Liver (tissue), 3 donors: Measurements from ENCODE around the gene DNAJC12.

Experiments used
- EGR1 ChIP-seq, 2 donors: IDR thresholded peaks; 2 replicates each; pipeline ENCODE4 v1.6.1; 2016 to 2018; ENCODE audit warnings: antibody characterized with exemption in 2 of 2, low read depth in 2 of 2
- GABPA ChIP-seq, 2 donors: IDR thresholded peaks in 1 of 2; conservative IDR thresholded peaks in 1 of 2; 2 replicates each; pipeline ENCODE4 v1.6.1; 2016; ENCODE audit warnings: antibody characterized with exemption in 2 of 2, mild to moderate bottlenecking in 1 of 2, moderate library complexity in 1 of 2
- HNF4A ChIP-seq, 2 donors: conservative IDR thresholded peaks; 2 replicates each; pipeline ENCODE4 v1.6.1; 2016; ENCODE audit warnings: antibody characterized with exemption in 2 of 2, mild to moderate bottlenecking in 2 of 2
- JUND ChIP-seq, 2 donors: IDR thresholded peaks; 2 replicates each; pipeline ENCODE4 v1.6.1; 2016; ENCODE audit warnings: antibody characterized with exemption in 2 of 2
- RAD21 ChIP-seq, 2 donors: IDR thresholded peaks; 2 replicates each; pipeline ENCODE4 v1.6.1; 2016; ENCODE audit warnings: antibody characterized with exemption in 2 of 2, mild to moderate bottlenecking in 2 of 2
- SP1 ChIP-seq: IDR thresholded peaks from 2 replicates; pipeline ENCODE4 v1.6.1; 2018; ENCODE audit warnings: antibody characterized with exemption, mild to moderate bottlenecking
- TAF1 ChIP-seq: conservative IDR thresholded peaks from 2 replicates; pipeline ENCODE4 v1.6.1; 2016; ENCODE audit warnings: antibody characterized with exemption, mild to moderate bottlenecking
- YY1 ChIP-seq: IDR thresholded peaks from 2 replicates; pipeline ENCODE4 v1.6.1; 2016; ENCODE audit warnings: antibody characterized with exemption, mild to moderate bottlenecking
- TF ChIP-seq, protein P1 (sequence below): IDR thresholded peaks from 2 replicates; pipeline ENCODE4 v1.6.1; 2016; ENCODE audit warnings: antibody characterized with exemption
- TF ChIP-seq, protein P2 (sequence below): fragments of 150-350 bp; IDR thresholded peaks from 2 replicates; pipeline ENCODE4 v1.5.1; 2017; ENCODE audit warnings: improper control_type of control experiment, low read depth, low read length; ENCODE audit not compliant: missing input control
- TF ChIP-seq, protein P3 (sequence below): IDR thresholded peaks from 2 replicates; pipeline ENCODE4 v1.6.1; 2016; ENCODE audit warnings: antibody characterized with exemption
- TF ChIP-seq, protein P4 (sequence below): IDR thresholded peaks from 2 replicates; pipeline ENCODE4 v1.6.1; 2016; ENCODE audit warnings: antibody characterized with exemption, mild to moderate bottlenecking
- TF ChIP-seq, protein P5 (sequence below): IDR thresholded peaks from 2 replicates; pipeline ENCODE4 v1.6.1; 2016; ENCODE audit warnings: antibody characterized with exemption
- donor health status: healthy.
- donor health status: healthy.

DNA sequence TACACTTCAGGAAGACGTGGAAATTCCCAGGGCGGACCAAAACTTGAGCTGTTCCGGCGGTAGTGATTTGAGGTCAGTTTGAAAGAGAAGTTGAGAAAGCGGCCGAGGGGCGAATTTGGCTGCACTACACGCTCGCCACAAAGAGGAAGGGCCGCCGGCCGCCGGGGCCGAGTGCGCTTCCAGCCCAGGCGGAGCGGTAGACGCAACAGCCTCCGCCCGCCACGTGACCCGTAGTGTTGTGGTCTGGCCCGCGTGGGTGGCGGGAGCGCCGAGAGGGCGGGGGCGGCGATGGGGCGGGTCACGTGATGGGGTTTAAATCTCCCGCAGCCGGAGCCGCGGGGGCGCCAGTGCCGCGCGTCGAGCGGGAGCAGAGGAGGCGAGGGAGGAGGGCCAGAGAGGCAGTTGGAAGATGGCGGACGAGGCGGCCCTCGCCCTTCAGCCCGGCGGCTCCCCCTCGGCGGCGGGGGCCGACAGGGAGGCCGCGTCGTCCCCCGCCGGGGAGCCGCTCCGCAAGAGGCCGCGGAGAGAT lies 46.4 kb upstream of the DNAJC12 start, which contains the start of gene SIRT1:
- peak; percentile 77 for TF ChIP-seq YY1
- TF ChIP-seq, protein P1, sequence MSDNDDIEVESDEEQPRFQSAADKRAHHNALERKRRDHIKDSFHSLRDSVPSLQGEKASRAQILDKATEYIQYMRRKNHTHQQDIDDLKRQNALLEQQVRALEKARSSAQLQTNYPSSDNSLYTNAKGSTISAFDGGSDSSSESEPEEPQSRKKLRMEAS = no peak
- TF ChIP-seq, protein P2, sequence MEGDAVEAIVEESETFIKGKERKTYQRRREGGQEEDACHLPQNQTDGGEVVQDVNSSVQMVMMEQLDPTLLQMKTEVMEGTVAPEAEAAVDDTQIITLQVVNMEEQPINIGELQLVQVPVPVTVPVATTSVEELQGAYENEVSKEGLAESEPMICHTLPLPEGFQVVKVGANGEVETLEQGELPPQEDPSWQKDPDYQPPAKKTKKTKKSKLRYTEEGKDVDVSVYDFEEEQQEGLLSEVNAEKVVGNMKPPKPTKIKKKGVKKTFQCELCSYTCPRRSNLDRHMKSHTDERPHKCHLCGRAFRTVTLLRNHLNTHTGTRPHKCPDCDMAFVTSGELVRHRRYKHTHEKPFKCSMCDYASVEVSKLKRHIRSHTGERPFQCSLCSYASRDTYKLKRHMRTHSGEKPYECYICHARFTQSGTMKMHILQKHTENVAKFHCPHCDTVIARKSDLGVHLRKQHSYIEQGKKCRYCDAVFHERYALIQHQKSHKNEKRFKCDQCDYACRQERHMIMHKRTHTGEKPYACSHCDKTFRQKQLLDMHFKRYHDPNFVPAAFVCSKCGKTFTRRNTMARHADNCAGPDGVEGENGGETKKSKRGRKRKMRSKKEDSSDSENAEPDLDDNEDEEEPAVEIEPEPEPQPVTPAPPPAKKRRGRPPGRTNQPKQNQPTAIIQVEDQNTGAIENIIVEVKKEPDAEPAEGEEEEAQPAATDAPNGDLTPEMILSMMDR = no peak
- peak; percentile 22 to 42 for TF ChIP-seq RAD21 (IDR thresholded peaks at IDR 0.05)
- TF ChIP-seq HNF4A (conservative IDR thresholded peaks at IDR 0.05) = no peak
- peak in 1 of 2 donors; percentile 25 for TF ChIP-seq GABPA (IDR thresholded peaks at IDR 0.05 in 1 of 2, conservative IDR thresholded peaks at IDR 0.05 in 1 of 2)
- TF ChIP-seq, protein P3, sequence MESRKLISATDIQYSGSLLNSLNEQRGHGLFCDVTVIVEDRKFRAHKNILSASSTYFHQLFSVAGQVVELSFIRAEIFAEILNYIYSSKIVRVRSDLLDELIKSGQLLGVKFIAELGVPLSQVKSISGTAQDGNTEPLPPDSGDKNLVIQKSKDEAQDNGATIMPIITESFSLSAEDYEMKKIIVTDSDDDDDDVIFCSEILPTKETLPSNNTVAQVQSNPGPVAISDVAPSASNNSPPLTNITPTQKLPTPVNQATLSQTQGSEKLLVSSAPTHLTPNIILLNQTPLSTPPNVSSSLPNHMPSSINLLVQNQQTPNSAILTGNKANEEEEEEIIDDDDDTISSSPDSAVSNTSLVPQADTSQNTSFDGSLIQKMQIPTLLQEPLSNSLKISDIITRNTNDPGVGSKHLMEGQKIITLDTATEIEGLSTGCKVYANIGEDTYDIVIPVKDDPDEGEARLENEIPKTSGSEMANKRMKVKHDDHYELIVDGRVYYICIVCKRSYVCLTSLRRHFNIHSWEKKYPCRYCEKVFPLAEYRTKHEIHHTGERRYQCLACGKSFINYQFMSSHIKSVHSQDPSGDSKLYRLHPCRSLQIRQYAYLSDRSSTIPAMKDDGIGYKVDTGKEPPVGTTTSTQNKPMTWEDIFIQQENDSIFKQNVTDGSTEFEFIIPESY = no peak
- TF ChIP-seq JUND (IDR thresholded peaks at IDR 0.05) = no peak
- TF ChIP-seq, protein P4, sequence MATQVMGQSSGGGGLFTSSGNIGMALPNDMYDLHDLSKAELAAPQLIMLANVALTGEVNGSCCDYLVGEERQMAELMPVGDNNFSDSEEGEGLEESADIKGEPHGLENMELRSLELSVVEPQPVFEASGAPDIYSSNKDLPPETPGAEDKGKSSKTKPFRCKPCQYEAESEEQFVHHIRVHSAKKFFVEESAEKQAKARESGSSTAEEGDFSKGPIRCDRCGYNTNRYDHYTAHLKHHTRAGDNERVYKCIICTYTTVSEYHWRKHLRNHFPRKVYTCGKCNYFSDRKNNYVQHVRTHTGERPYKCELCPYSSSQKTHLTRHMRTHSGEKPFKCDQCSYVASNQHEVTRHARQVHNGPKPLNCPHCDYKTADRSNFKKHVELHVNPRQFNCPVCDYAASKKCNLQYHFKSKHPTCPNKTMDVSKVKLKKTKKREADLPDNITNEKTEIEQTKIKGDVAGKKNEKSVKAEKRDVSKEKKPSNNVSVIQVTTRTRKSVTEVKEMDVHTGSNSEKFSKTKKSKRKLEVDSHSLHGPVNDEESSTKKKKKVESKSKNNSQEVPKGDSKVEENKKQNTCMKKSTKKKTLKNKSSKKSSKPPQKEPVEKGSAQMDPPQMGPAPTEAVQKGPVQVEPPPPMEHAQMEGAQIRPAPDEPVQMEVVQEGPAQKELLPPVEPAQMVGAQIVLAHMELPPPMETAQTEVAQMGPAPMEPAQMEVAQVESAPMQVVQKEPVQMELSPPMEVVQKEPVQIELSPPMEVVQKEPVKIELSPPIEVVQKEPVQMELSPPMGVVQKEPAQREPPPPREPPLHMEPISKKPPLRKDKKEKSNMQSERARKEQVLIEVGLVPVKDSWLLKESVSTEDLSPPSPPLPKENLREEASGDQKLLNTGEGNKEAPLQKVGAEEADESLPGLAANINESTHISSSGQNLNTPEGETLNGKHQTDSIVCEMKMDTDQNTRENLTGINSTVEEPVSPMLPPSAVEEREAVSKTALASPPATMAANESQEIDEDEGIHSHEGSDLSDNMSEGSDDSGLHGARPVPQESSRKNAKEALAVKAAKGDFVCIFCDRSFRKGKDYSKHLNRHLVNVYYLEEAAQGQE = peak; percentile 88
- peak; percentile 97 to 99 for TF ChIP-seq EGR1 (IDR thresholded peaks at IDR 0.05; ENCODE audit: low read depth in 2 of 2)
- TF ChIP-seq TAF1 = peak; percentile 93
- TF ChIP-seq SP1 = peak; percentile 51
- TF ChIP-seq, protein P5, sequence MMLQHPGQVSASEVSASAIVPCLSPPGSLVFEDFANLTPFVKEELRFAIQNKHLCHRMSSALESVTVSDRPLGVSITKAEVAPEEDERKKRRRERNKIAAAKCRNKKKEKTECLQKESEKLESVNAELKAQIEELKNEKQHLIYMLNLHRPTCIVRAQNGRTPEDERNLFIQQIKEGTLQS = no peak
